ENCODE measurements around the gene PRAC2. TPM values are rescaled to one million over a fixed set of nuclear protein-coding genes. Genes with fewer than 3 reads are reported as not detected.

PRAC2 gene
- total RNA-seq, 1 donor from 2014 or later = not detected

GRCh38 chr17:48755356-48755755 lies 32.4 kb downstream of the PRAC2 start:
- DNase-seq = no peak

GRCh38 chr17:48756830-48757251 lies 33.9 kb downstream of the PRAC2 start:
- DNase-seq = no peak

- DNase-seq = peak; percentile 47
Measured at GRCh38 chr17:48757524-48757961, 34.6 kb downstream of the PRAC2 start.

- no peak for DNase-seq
Measured at GRCh38 chr17:48759288-48759687, 36.3 kb downstream of the PRAC2 start.

- no peak for DNase-seq
Measured at GRCh38 chr17:48760411-48760810, 37.4 kb downstream of the PRAC2 start.

- no peak for DNase-seq
Measured at GRCh38 chr17:48761114-48761513, 38.1 kb downstream of the PRAC2 start.

GRCh38 chr17:48767263-48767774 lies 44.3 kb downstream of the PRAC2 start:
- no peak for DNase-seq

GRCh38 chr17:48769009-48769675 lies 46.2 kb downstream of the PRAC2 start:
- peak; percentile 33 for DNase-seq

- no peak for DNase-seq
Measured at GRCh38 chr17:48770954-48771353, 48.0 kb downstream of the PRAC2 start.

GRCh38 chr17:48773245-48773644 lies 50.3 kb downstream of the PRAC2 start:
- no peak for DNase-seq

Small RNA genes within 50 kb of the gene (small RNA-seq; reads per million reads assigned to genes)
- not detected for gene AC091179.2 (ENCODE audit: low replicate concordance)
- not detected for gene COX6B1P2 (ENCODE audit: low replicate concordance)
- gene MIR3185 (ENCODE audit: low replicate concordance) = not detected
- not detected for gene RF02132 (ENCODE audit: low replicate concordance)
- gene RF02133 (ENCODE audit: low replicate concordance) = not detected
- gene RN7SL125P (ENCODE audit: low replicate concordance) = not detected

Other genes with a start within 250 kb of the PRAC2 start
- not detected for gene HOXB1, start 192.2 kb upstream of the PRAC2 start, total RNA-seq
- 4.1 TPM for gene HOXB2, start 178.1 kb upstream of the PRAC2 start, total RNA-seq
- 0.92 TPM for gene HOXB4, start 144.8 kb upstream of the PRAC2 start, total RNA-seq
- 3.4 TPM for gene HOXB3, start 132.9 kb upstream of the PRAC2 start, total RNA-seq
- gene HOXB5, start 129.4 kb upstream of the PRAC2 start, total RNA-seq = not detected
- not detected for gene HOXB6, start 118.2 kb upstream of the PRAC2 start, total RNA-seq
- 0.51 TPM for gene HOXB7, start 112.2 kb upstream of the PRAC2 start, total RNA-seq
- not detected for gene HOXB8, start 107.9 kb upstream of the PRAC2 start, total RNA-seq
- not detected for gene HOXB9, start 96.8 kb upstream of the PRAC2 start, total RNA-seq
- gene PRAC1, start 667 bp upstream of the PRAC2 start, total RNA-seq = not detected
- not detected for gene HOXB13, start 5.6 kb downstream of the PRAC2 start, total RNA-seq
- not detected for gene TTLL6, start 94.0 kb downstream of the PRAC2 start, total RNA-seq
- 63.4 TPM for gene CALCOCO2, start 107.8 kb downstream of the PRAC2 start, total RNA-seq
- gene ATP5MC1, start 169.6 kb downstream of the PRAC2 start, total RNA-seq = 79.2 TPM
- 46.8 TPM for gene UBE2Z, start 185.2 kb downstream of the PRAC2 start, total RNA-seq
- gene SNF8, start 221.7 kb downstream of the PRAC2 start, total RNA-seq = 69.1 TPM
- gene GIP, start 245.4 kb downstream of the PRAC2 start, total RNA-seq = not detected

Data from tongue (tissue), 3 donors.